IPS-11a (cell line): ENCODE measurements around the gene SLC25A42.
A peak's percentile ranks its signal among the peaks of the same experiment; 100 is the strongest.

Experiments
- H3K4me3 ChIP-seq: one replicate; pipeline ENCODE4 v1.5.1; 2013; ENCODE audit warnings: low read depth, low read length, control low read depth

Gene SLC25A42

GRCh38 chr19:19050104-19050503, 13.7 kb upstream of the SLC25A42 start:
- no peak overlapping the region for H3K4me3 ChIP-seq

GRCh38 chr19:19050731-19051130, 13.1 kb upstream of the SLC25A42 start:
- no peak overlapping the region for H3K4me3 ChIP-seq

GRCh38 chr19:19051478-19052213, 12.1 kb upstream of the SLC25A42 start:
- no peak overlapping the region for H3K4me3 ChIP-seq

- H3K4me3 ChIP-seq: no peak overlapping the region
These were observed 10.9 kb upstream of the SLC25A42 start for GRCh38 chr19:19052921-19053320.

- no peak overlapping the region for H3K4me3 ChIP-seq
These were observed 10.1 kb upstream of the SLC25A42 start for GRCh38 chr19:19053508-19054314.

GRCh38 chr19:19054315-19054938, 9.4 kb upstream of the SLC25A42 start:
- no peak overlapping the region for H3K4me3 ChIP-seq

GRCh38 chr19:19054939-19055440, 8.8 kb upstream of the SLC25A42 start:
- no peak overlapping the region for H3K4me3 ChIP-seq

- no peak overlapping the region for H3K4me3 ChIP-seq
These were observed 8.1 kb upstream of the SLC25A42 start for GRCh38 chr19:19055701-19056100.

GRCh38 chr19:19056636-19057275, 7.0 kb upstream of the SLC25A42 start:
- no peak overlapping the region for H3K4me3 ChIP-seq

GRCh38 chr19:19057317-19057716, 6.5 kb upstream of the SLC25A42 start:
- H3K4me3 ChIP-seq: no peak overlapping the region

- H3K4me3 ChIP-seq: no peak overlapping the region
These were observed 6.1 kb upstream of the SLC25A42 start for GRCh38 chr19:19057720-19058119.

GRCh38 chr19:19059018-19059836, 4.6 kb upstream of the SLC25A42 start:
- no peak overlapping the region for H3K4me3 ChIP-seq

- H3K4me3 ChIP-seq: no peak overlapping the region
These were observed 3.8 kb upstream of the SLC25A42 start for GRCh38 chr19:19059837-19060611.

- no peak overlapping the region for H3K4me3 ChIP-seq
These were observed 2.3 kb upstream of the SLC25A42 start for GRCh38 chr19:19061506-19061905.

- peak overlapping the region; percentile 14 for H3K4me3 ChIP-seq
These were observed 1.2 kb upstream of the SLC25A42 start for GRCh38 chr19:19062454-19063182.

- peak overlapping the region; percentile 66 for H3K4me3 ChIP-seq
These were observed 416 bp downstream of the SLC25A42 start for GRCh38 chr19:19064098-19064722.

- no peak overlapping the region for H3K4me3 ChIP-seq
These were observed 1.3 kb downstream of the SLC25A42 start for GRCh38 chr19:19064811-19065745.
